Measurements from ENCODE around the gene KRTAP10-1.

Gene KRTAP10-1

GRCh38 chr21:44516342-44516741, 23.7 kb downstream of the KRTAP10-1 start:
- POLR2A ChIA-PET = no interaction called here
- TF ChIP-seq TARDBP (IDR thresholded peaks at IDR 0.05) (no peak), ELF4 (IDR thresholded peaks at IDR 0.05) (no peak), FOXK2 (IDR thresholded peaks at IDR 0.05) (no peak), ZNF384 (IDR thresholded peaks at IDR 0.05) (no peak), CTBP1 (IDR thresholded peaks at IDR 0.05; ENCODE audit: borderline replicate concordance) (no peak), L3MBTL2 (conservative IDR thresholded peaks at IDR 0.05) (no peak), FOXM1 (IDR thresholded peaks at IDR 0.05; ENCODE audit: borderline replicate concordance) (no peak), HDGF (IDR thresholded peaks at IDR 0.05; ENCODE audit: borderline replicate concordance) (no peak), PKNOX1 (IDR thresholded peaks at IDR 0.05) (no peak), ARNT (IDR thresholded peaks at IDR 0.05) (no peak), FOXA1 (IDR thresholded peaks at IDR 0.05) (no peak), LEF1 (IDR thresholded peaks at IDR 0.05; ENCODE audit: borderline replicate concordance) (no peak), SP1 (IDR thresholded peaks at IDR 0.05) (no peak), NFRKB (IDR thresholded peaks at IDR 0.05) (no peak)
- DNase-seq (ENCODE audit: extremely low spot score) = no peak
- CTCF ChIA-PET = no interaction called here

- ChIA-PET POLR2A (no interaction called here), CTCF (no interaction called here)
- no peak for DNase-seq (ENCODE audit: extremely low spot score)
- no peak for TF ChIP-seq ELF4 (IDR thresholded peaks at IDR 0.05)
These were observed 24.4 kb downstream of the KRTAP10-1 start for GRCh38 chr21:44515359-44516165.

GRCh38 chr21:44514746-44515358, 25.1 kb downstream of the KRTAP10-1 start:
- POLR2A ChIA-PET = no interaction called here
- CTCF ChIA-PET = interaction anchor here (0.5 kb wide), 1 partner anchor 377 kb away, joined by 3 read pairs; no protein-coding TSS in a partner anchor

GRCh38 chr21:44514218-44514520, 25.8 kb downstream of the KRTAP10-1 start:
- ChIA-PET POLR2A (no interaction called here), CTCF (interaction anchor here (0.5 kb wide), 2 partner anchors 227 to 378 kb away, joined by 3 read pairs; no protein-coding TSS in a partner anchor)
- no peak for TF ChIP-seq LEF1 (IDR thresholded peaks at IDR 0.05; ENCODE audit: borderline replicate concordance)
- no peak for TF ChIP-seq SUZ12 (IDR thresholded peaks at IDR 0.05)
- no peak for TF ChIP-seq ZNF384 (IDR thresholded peaks at IDR 0.05)
- TF ChIP-seq CTBP1 (IDR thresholded peaks at IDR 0.05; ENCODE audit: borderline replicate concordance) = no peak
- TF ChIP-seq NFRKB (IDR thresholded peaks at IDR 0.05) = no peak
- TF ChIP-seq TARDBP (IDR thresholded peaks at IDR 0.05) = no peak
- TF ChIP-seq SP1 (IDR thresholded peaks at IDR 0.05) = no peak
- TF ChIP-seq PKNOX1 (IDR thresholded peaks at IDR 0.05) = no peak
- TF ChIP-seq FOXK2 (IDR thresholded peaks at IDR 0.05) = no peak
- TF ChIP-seq L3MBTL2 (conservative IDR thresholded peaks at IDR 0.05) = no peak
- no peak for TF ChIP-seq HDGF (IDR thresholded peaks at IDR 0.05; ENCODE audit: borderline replicate concordance)
- TF ChIP-seq FOXM1 (IDR thresholded peaks at IDR 0.05; ENCODE audit: borderline replicate concordance) = no peak
- no peak for TF ChIP-seq ELF4 (IDR thresholded peaks at IDR 0.05)
- no peak for TF ChIP-seq FOXA1 (IDR thresholded peaks at IDR 0.05)
- DNase-seq (ENCODE audit: extremely low spot score) = no peak

More at GRCh38 chr21:44514746-44515358, 25.1 kb downstream of the KRTAP10-1 start:
- TF ChIP-seq ELF4 (IDR thresholded peaks at IDR 0.05) = no peak
- TF ChIP-seq ZNF384 (IDR thresholded peaks at IDR 0.05) = no peak
- TF ChIP-seq ARNT (IDR thresholded peaks at IDR 0.05) = no peak
- TF ChIP-seq FOXA1 (IDR thresholded peaks at IDR 0.05) = no peak
- no peak for TF ChIP-seq SP1 (IDR thresholded peaks at IDR 0.05)
- TF ChIP-seq CTBP1 (IDR thresholded peaks at IDR 0.05; ENCODE audit: borderline replicate concordance) = no peak
- no peak for TF ChIP-seq NFRKB (IDR thresholded peaks at IDR 0.05)
- no peak for TF ChIP-seq FOXM1 (IDR thresholded peaks at IDR 0.05; ENCODE audit: borderline replicate concordance)
- no peak for TF ChIP-seq BHLHE40 (IDR thresholded peaks at IDR 0.05; ENCODE audit: borderline replicate concordance)
- no peak for TF ChIP-seq HDGF (IDR thresholded peaks at IDR 0.05; ENCODE audit: borderline replicate concordance)
- no peak for TF ChIP-seq FOXK2 (IDR thresholded peaks at IDR 0.05)
- no peak for TF ChIP-seq PKNOX1 (IDR thresholded peaks at IDR 0.05)
- TF ChIP-seq TARDBP (IDR thresholded peaks at IDR 0.05) = no peak
- no peak for TF ChIP-seq L3MBTL2 (conservative IDR thresholded peaks at IDR 0.05)
- no peak for TF ChIP-seq LEF1 (IDR thresholded peaks at IDR 0.05; ENCODE audit: borderline replicate concordance)
- TF ChIP-seq SUZ12 (IDR thresholded peaks at IDR 0.05) = no peak
- DNase-seq (ENCODE audit: extremely low spot score) = no peak

- POLR2A ChIA-PET = no interaction called here
- CTCF ChIA-PET = interaction anchor here (0.5 kb wide), 1 partner anchor 227 kb away, joined by 3 read pairs; no protein-coding TSS in a partner anchor
- no peak for DNase-seq (ENCODE audit: extremely low spot score)
- TF ChIP-seq CTBP1 (IDR thresholded peaks at IDR 0.05; ENCODE audit: borderline replicate concordance) = no peak
- no peak for TF ChIP-seq TARDBP (IDR thresholded peaks at IDR 0.05)
- no peak for TF ChIP-seq BHLHE40 (IDR thresholded peaks at IDR 0.05; ENCODE audit: borderline replicate concordance)
- TF ChIP-seq SP1 (IDR thresholded peaks at IDR 0.05) = no peak
- no peak for TF ChIP-seq LEF1 (IDR thresholded peaks at IDR 0.05; ENCODE audit: borderline replicate concordance)
- no peak for TF ChIP-seq ZNF384 (IDR thresholded peaks at IDR 0.05)
- TF ChIP-seq SUZ12 (IDR thresholded peaks at IDR 0.05) = no peak
- no peak for TF ChIP-seq PKNOX1 (IDR thresholded peaks at IDR 0.05)
- TF ChIP-seq FOXA1 (IDR thresholded peaks at IDR 0.05) = no peak
- TF ChIP-seq L3MBTL2 (conservative IDR thresholded peaks at IDR 0.05) = no peak
- no peak for TF ChIP-seq NFRKB (IDR thresholded peaks at IDR 0.05)
- TF ChIP-seq FOXM1 (IDR thresholded peaks at IDR 0.05; ENCODE audit: borderline replicate concordance) = no peak
- no peak for TF ChIP-seq ARNT (IDR thresholded peaks at IDR 0.05)
- no peak for TF ChIP-seq ELF4 (IDR thresholded peaks at IDR 0.05)
- no peak for TF ChIP-seq FOXK2 (IDR thresholded peaks at IDR 0.05)
- no peak for TF ChIP-seq HDGF (IDR thresholded peaks at IDR 0.05; ENCODE audit: borderline replicate concordance)
These were observed 26.4 kb downstream of the KRTAP10-1 start for GRCh38 chr21:44513389-44514217.

All from HEK293T (cell line).